SK-N-SH (cell line): ENCODE results near the gene CDCP2. TPM values are rescaled to one million over a fixed set of nuclear protein-coding genes. Genes with fewer than 3 reads are reported as not detected.

Experiments
- CTCF ChIA-PET: fragments of 300-600, 350-600 bp; formaldehyde crosslinking; extraction: SDS; loops from one replicate; lab custom pipeline; 2021; lab: Yijun Ruan, JAX
- POLR2A ChIA-PET: fragments of 350-600 bp; sonication (Branson Sonifier 250); formaldehyde crosslinking; extraction: SDS; loops from one replicate; lab custom pipeline; 2020; ENCODE audit warnings: antibody characterized with exemption, inconsistent platforms; lab: Yijun Ruan, JAX
- DNase-seq: peaks from one replicate; pipeline ENCODE4 v3.0.0; 2012
- H2AFZ ChIP-seq: fragments of 200-600 bp; sonication (generic); 2 replicates; pipeline ENCODE4 v1.8.1; 2016; ENCODE audit warnings: antibody characterized with exemption, mild to moderate bottlenecking, low read depth
- H3F3A ChIP-seq: fragments of 200-600 bp; sonication (generic); replicated peaks from 2 replicates; pipeline ENCODE3; 2016; ENCODE audit warnings: antibody characterized with exemption, mild to moderate bottlenecking; ENCODE audit not compliant: insufficient read depth
- H3K27ac ChIP-seq, 2 experiments: fragments of 200-500 bp in 1 of 2; fragments of 200-600 bp in 1 of 2; sonication (Bioruptor generic) in 1 of 2; sonication (generic), shearing (Covaris generic) in 1 of 2; 2 replicates each; pipeline versions ENCODE4 v1.5.1 to v1.6.1; 2014 to 2016; ENCODE audit warnings: low read depth in 2 of 2, inconsistent platforms in 1 of 2, low read length in 1 of 2, mild to moderate bottlenecking in 1 of 2, mixed read lengths in 1 of 2
- H3K27me3 ChIP-seq: fragments of 200-600 bp; sonication (generic), shearing (Covaris generic); 2 replicates; pipeline ENCODE4 v1.6.1; 2016; ENCODE audit warnings: mixed run types; ENCODE audit not compliant: insufficient read depth
- H3K36me3 ChIP-seq, 2 experiments: fragments of 200-500 bp in 1 of 2; fragments of 200-600 bp in 1 of 2; sonication (Bioruptor generic) in 1 of 2; sonication (generic) in 1 of 2; replicated peaks in 1 of 2; 2 replicates each; pipeline versions ENCODE3 to v1.5.1; 2014 to 2016; ENCODE audit warnings: low read length in 1 of 2, mild to moderate bottlenecking in 1 of 2; ENCODE audit not compliant: insufficient read depth in 2 of 2, control insufficient read depth in 1 of 2
- H3K4me1 ChIP-seq, 2 experiments: fragments of 200-500 bp in 1 of 2; fragments of 200-600 bp in 1 of 2; sonication (Bioruptor generic) in 1 of 2; sonication (generic), shearing (Covaris generic) in 1 of 2; 2 replicates each; pipeline versions ENCODE4 v1.5.1 to v1.6.1; 2014 to 2016; ENCODE audit warnings: low read depth in 1 of 2, low read length in 1 of 2, mixed run types in 1 of 2; ENCODE audit not compliant: insufficient read depth in 2 of 2, control insufficient read depth in 1 of 2
- H3K4me2 ChIP-seq: fragments of 200-600 bp; sonication (generic), shearing (Covaris generic); 2 replicates; pipeline ENCODE4 v1.6.1; 2017; ENCODE audit warnings: mixed run types
- H3K4me3 ChIP-seq, 2 experiments: fragments of 200-500 bp in 1 of 2; fragments of 200-600 bp in 1 of 2; sonication (Bioruptor generic) in 1 of 2; sonication (generic), shearing (Covaris generic) in 1 of 2; 2 replicates each; pipeline versions ENCODE4 v1.5.1 to v1.8.1; 2014 to 2016; ENCODE audit warnings: low read depth in 2 of 2, inconsistent platforms in 1 of 2, low read length in 1 of 2, mild to moderate bottlenecking in 1 of 2, mixed read lengths in 1 of 2, moderate library complexity in 1 of 2
- H3K79me2 ChIP-seq: fragments of 200-600 bp; sonication (generic); 2 replicates; pipeline ENCODE4 v1.8.1; 2017; ENCODE audit warnings: mild to moderate bottlenecking; ENCODE audit not compliant: insufficient read depth
- H3K9ac ChIP-seq: fragments of 200-600 bp; sonication (generic); 2 replicates; pipeline ENCODE4 v1.6.1; 2017; ENCODE audit warnings: mixed run types
- H3K9me2 ChIP-seq: fragments of 200-600 bp; sonication (generic); 2 replicates; pipeline ENCODE4 v1.6.1; 2017; ENCODE audit warnings: mixed run types
- H3K9me3 ChIP-seq: fragments of 200-600 bp; sonication (generic); 2 replicates; pipeline ENCODE4 v1.6.1; 2017; ENCODE audit warnings: mixed run types, mild to moderate bottlenecking, moderate library complexity
- H4K20me1 ChIP-seq: fragments of 200-600 bp; sonication (generic); 2 replicates; pipeline ENCODE4 v1.6.1; 2017; ENCODE audit warnings: mild to moderate bottlenecking, mixed run types; ENCODE audit not compliant: insufficient read depth
- CHD2 ChIP-seq: fragments of 150-350 bp; IDR thresholded peaks from 2 replicates; pipeline ENCODE4 v1.6.1; 2018; ENCODE audit warnings: low read length; ENCODE audit not compliant: partially characterized antibody
- FOSL2 ChIP-seq: IDR thresholded peaks from 2 replicates; pipeline ENCODE4 v1.4.0; 2012; ENCODE audit warnings: low read depth, mild to moderate bottlenecking, moderate library complexity, borderline replicate concordance
- FOXJ3 ChIP-seq: sonication (generic); formaldehyde crosslinking; IDR thresholded peaks from 2 replicates; pipeline ENCODE4 v1.5.1; 2020; ENCODE audit warnings: mild to moderate bottlenecking, missing genetic modification reagents
- FOXM1 ChIP-seq: IDR thresholded peaks from 2 replicates; pipeline ENCODE4 v1.4.0; 2012; ENCODE audit warnings: low read depth, mild to moderate bottlenecking
- JUND ChIP-seq: IDR thresholded peaks from 2 replicates; pipeline ENCODE4 v1.4.0; 2012
- MEF2A ChIP-seq: IDR thresholded peaks from 2 replicates; pipeline ENCODE4 v1.4.0; 2012; ENCODE audit warnings: low read depth, borderline replicate concordance
- NRF1 ChIP-seq: IDR thresholded peaks from 2 replicates; pipeline ENCODE4 v1.6.1; 2012; ENCODE audit warnings: low read depth, mild to moderate bottlenecking, low read length
- RAD21 ChIP-seq: IDR thresholded peaks from 2 replicates; pipeline ENCODE4 v1.6.1; 2012; ENCODE audit warnings: mild to moderate bottlenecking, low read length
- RCOR1 ChIP-seq: fragments of 150-350 bp; IDR thresholded peaks from 2 replicates; pipeline ENCODE4 v1.6.1; 2017; ENCODE audit warnings: antibody characterized with exemption, low read length
- SIN3A ChIP-seq: IDR thresholded peaks from 2 replicates; pipeline ENCODE4 v1.6.1; 2012; ENCODE audit warnings: low read depth, mild to moderate bottlenecking, low read length, moderate library complexity, borderline replicate concordance
- TAF1 ChIP-seq: IDR thresholded peaks from 2 replicates; pipeline ENCODE4 v1.6.1; 2012; ENCODE audit warnings: low read depth, mild to moderate bottlenecking, low read length, moderate library complexity, borderline replicate concordance
- TCF12 ChIP-seq: IDR thresholded peaks from 2 replicates; pipeline ENCODE4 v1.4.0; 2012
- TEAD4 ChIP-seq: IDR thresholded peaks from 2 replicates; pipeline ENCODE4 v1.4.0; 2012; ENCODE audit warnings: mild to moderate bottlenecking, borderline replicate concordance; ENCODE audit not compliant: insufficient read depth
- YY1 ChIP-seq: IDR thresholded peaks from 2 replicates; pipeline ENCODE4 v1.4.0; 2012; ENCODE audit warnings: low read depth, mild to moderate bottlenecking
- WGBS: methylation state at CpG from one replicate; pipeline ENCODE4 v1.1.6; 2017; ENCODE audit warnings: low lambda C conversion rate; 5-methylcytosine and 5-hydroxymethylcytosine counted together
- polyA plus RNA-seq, 3 experiments: library from polyadenylated mRNA; depleted of rRNA; stranded (reverse); fragments of >200 nt; gene quantifications; 2 replicates each; pipeline ENCODE4 v1.2.3, GENCODE V29; 2012
- TF ChIP-seq, protein P1 (sequence below): IDR thresholded peaks from 2 replicates; pipeline ENCODE4; 2012
- TF ChIP-seq, protein P2 (sequence below): IDR thresholded peaks from 2 replicates; pipeline ENCODE4 v1.6.1; 2012; ENCODE audit warnings: mild to moderate bottlenecking, low read depth, low read length, moderate library complexity
- TF ChIP-seq, protein P3 (sequence below): fragments of 150-350 bp; IDR thresholded peaks from 2 replicates; pipeline ENCODE4 v1.6.1; 2016; ENCODE audit warnings: mild to moderate bottlenecking, low read depth, low read length

The CDCP2 gene
- polyA plus RNA-seq, 1 of the 3 experiments (the other 2 are of a cell fraction), result not detected

DNA sequence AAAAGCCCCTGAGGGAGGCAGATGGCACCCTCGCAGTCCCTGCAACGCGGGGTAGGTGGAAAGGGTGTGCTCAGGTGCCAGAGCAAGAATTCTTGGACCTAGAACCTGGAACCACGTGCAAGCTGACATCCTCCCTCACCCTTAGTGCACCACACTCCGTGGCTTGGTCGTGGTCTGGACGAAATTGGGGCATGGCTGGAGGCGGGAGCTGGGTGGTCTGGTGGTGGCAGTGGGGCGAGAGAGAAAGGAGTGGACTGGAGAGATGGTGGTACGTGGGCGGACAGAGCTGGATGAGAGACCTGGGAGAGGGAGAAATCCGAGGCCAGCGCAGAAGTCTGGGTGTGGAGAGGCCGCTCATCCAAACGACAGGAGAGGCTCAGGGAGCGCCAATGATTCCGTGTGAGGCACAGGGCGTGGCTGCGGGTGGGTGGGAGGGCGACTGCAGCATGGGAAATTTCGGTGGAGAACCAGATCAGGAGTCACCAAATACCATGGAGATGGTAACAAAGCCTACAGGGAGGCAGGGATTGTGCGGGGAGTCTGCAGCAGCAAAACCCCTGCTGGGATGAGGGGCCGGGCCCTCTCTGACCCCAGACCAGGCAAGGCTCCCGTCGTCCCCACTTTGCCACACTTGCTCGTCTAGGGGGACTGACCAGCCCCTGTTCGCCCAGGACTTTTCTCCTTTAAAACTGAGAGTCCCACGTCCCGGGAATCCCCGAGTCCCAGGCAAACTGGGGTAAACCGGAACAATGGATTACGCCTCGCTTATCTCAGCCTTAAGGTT, 31.9 kb downstream of the CDCP2 start:
- DNase-seq, result no peak
- Histone ChIP-seq H3K4me1 (peaks cover 4 to 5% of the 10 kb centered on the region in 2 experiments; a peak in 2 of 4 replicates), H4K20me1 (no peaks in the 10 kb centered on the region), H3K36me3 (no peaks in the 10 kb centered on the region), H3K4me3 (peak overlapping the region in 1 of 2 experiments; percentile 37; a peak in 1 of 4 replicates), H3K9me2 (no peaks in the 10 kb centered on the region), H3K4me2 (peak overlapping the region; percentile 55; the same call in 1 of the 2 replicates), H2AFZ (peak overlapping the region; percentile 93), H3K79me2 (no peaks in the 10 kb centered on the region), H3K27ac (peak overlapping the region in 1 of 2 experiments; percentile 40; a peak in 1 of 4 replicates), H3F3A (peaks cover 8% of the 10 kb centered on the region), H3K27me3 (no peaks in the 10 kb centered on the region), H3K9me3 (no peaks in the 10 kb centered on the region), H3K9ac (peak overlapping the region; percentile 14; the same call in 1 of the 2 replicates)
- ChIA-PET CTCF (interaction anchor here (0.6 to 6.4 kb wide), 36 partner anchors 11 to 1123 kb away, joined by 3 to 75 read pairs (median 4); partner anchors contain the start of genes CYB5RL and MRPL37), POLR2A (interaction anchor here (1.4 to 1.5 kb wide), 2 partner anchors 286 to 367 kb away, joined by 3 to 6 read pairs; no protein-coding TSS in a partner anchor)
- TF ChIP-seq SIN3A, result no peak
- TF ChIP-seq, protein P1, sequence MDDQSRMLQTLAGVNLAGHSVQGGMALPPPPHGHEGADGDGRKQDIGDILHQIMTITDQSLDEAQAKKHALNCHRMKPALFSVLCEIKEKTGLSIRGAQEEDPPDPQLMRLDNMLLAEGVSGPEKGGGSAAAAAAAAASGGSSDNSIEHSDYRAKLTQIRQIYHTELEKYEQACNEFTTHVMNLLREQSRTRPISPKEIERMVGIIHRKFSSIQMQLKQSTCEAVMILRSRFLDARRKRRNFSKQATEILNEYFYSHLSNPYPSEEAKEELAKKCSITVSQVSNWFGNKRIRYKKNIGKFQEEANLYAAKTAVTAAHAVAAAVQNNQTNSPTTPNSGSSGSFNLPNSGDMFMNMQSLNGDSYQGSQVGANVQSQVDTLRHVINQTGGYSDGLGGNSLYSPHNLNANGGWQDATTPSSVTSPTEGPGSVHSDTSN, result no peak
- no peak for TF ChIP-seq MEF2A
- no peak for TF ChIP-seq CHD2
- no peak for TF ChIP-seq JUND
- TF ChIP-seq, protein P2, sequence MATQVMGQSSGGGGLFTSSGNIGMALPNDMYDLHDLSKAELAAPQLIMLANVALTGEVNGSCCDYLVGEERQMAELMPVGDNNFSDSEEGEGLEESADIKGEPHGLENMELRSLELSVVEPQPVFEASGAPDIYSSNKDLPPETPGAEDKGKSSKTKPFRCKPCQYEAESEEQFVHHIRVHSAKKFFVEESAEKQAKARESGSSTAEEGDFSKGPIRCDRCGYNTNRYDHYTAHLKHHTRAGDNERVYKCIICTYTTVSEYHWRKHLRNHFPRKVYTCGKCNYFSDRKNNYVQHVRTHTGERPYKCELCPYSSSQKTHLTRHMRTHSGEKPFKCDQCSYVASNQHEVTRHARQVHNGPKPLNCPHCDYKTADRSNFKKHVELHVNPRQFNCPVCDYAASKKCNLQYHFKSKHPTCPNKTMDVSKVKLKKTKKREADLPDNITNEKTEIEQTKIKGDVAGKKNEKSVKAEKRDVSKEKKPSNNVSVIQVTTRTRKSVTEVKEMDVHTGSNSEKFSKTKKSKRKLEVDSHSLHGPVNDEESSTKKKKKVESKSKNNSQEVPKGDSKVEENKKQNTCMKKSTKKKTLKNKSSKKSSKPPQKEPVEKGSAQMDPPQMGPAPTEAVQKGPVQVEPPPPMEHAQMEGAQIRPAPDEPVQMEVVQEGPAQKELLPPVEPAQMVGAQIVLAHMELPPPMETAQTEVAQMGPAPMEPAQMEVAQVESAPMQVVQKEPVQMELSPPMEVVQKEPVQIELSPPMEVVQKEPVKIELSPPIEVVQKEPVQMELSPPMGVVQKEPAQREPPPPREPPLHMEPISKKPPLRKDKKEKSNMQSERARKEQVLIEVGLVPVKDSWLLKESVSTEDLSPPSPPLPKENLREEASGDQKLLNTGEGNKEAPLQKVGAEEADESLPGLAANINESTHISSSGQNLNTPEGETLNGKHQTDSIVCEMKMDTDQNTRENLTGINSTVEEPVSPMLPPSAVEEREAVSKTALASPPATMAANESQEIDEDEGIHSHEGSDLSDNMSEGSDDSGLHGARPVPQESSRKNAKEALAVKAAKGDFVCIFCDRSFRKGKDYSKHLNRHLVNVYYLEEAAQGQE, result no peak
- no peak for TF ChIP-seq FOXJ3 (CRISPR knock-in tag)
- no peak for TF ChIP-seq TAF1
- TF ChIP-seq RCOR1, result no peak
- TF ChIP-seq, protein P3, sequence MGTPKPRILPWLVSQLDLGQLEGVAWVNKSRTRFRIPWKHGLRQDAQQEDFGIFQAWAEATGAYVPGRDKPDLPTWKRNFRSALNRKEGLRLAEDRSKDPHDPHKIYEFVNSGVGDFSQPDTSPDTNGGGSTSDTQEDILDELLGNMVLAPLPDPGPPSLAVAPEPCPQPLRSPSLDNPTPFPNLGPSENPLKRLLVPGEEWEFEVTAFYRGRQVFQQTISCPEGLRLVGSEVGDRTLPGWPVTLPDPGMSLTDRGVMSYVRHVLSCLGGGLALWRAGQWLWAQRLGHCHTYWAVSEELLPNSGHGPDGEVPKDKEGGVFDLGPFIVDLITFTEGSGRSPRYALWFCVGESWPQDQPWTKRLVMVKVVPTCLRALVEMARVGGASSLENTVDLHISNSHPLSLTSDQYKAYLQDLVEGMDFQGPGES, result no peak
- TF ChIP-seq NRF1, result no peak
- TF ChIP-seq YY1, result no peak
- TF ChIP-seq FOSL2, result no peak
- TF ChIP-seq TCF12, result no peak
- TF ChIP-seq FOXM1, result no peak
- TF ChIP-seq TEAD4, result no peak
- no peak for TF ChIP-seq RAD21
- WGBS, result 89% methylated on average over 32 of the region's 33 CpGs
